ENCODE measurements around the gene DLGAP5.

- TF ChIP-seq, protein P1, sequence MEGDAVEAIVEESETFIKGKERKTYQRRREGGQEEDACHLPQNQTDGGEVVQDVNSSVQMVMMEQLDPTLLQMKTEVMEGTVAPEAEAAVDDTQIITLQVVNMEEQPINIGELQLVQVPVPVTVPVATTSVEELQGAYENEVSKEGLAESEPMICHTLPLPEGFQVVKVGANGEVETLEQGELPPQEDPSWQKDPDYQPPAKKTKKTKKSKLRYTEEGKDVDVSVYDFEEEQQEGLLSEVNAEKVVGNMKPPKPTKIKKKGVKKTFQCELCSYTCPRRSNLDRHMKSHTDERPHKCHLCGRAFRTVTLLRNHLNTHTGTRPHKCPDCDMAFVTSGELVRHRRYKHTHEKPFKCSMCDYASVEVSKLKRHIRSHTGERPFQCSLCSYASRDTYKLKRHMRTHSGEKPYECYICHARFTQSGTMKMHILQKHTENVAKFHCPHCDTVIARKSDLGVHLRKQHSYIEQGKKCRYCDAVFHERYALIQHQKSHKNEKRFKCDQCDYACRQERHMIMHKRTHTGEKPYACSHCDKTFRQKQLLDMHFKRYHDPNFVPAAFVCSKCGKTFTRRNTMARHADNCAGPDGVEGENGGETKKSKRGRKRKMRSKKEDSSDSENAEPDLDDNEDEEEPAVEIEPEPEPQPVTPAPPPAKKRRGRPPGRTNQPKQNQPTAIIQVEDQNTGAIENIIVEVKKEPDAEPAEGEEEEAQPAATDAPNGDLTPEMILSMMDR (IDR thresholded peaks at IDR 0.05) = no peak
- no peak for TF ChIP-seq POLR2A (IDR thresholded peaks at IDR 0.05)
Measured at GRCh38 chr14:55103971-55104954, 87.1 kb downstream of the DLGAP5 start.

Data from esophagus squamous epithelium (tissue), 4 donors.